Fibroblast of lung (primary cell): ENCODE data around the gene ABCB11. TPM values are rescaled to one million over a fixed set of nuclear protein-coding genes. Genes with fewer than 3 reads are reported as not detected.

Experiments
- DNase-seq, 2 donors: peaks; one replicate each; pipeline versions ENCODE4 v3.0.0 to v3.0.0-alpha.2; 2010; ENCODE audit warnings: low read depth in 2 of 2
- H2AFZ ChIP-seq: 2 replicates; pipeline ENCODE4 v1.5.1; 2012; ENCODE audit warnings: low read length, control low read depth, inconsistent platforms
- H3K27ac ChIP-seq: 2 replicates; pipeline ENCODE4 v1.5.1; 2011; ENCODE audit warnings: low read length, control low read depth; ENCODE audit not compliant: insufficient read depth
- H3K27me3 ChIP-seq: 2 replicates; pipeline ENCODE4 v1.5.1; 2011; ENCODE audit warnings: mild to moderate bottlenecking, low read length; ENCODE audit not compliant: control insufficient read depth, insufficient read depth
- H3K36me3 ChIP-seq: 2 replicates; pipeline ENCODE4 v1.5.1; 2011; ENCODE audit warnings: low read length; ENCODE audit not compliant: control insufficient read depth, insufficient read depth
- H3K4me1 ChIP-seq: 2 replicates; pipeline ENCODE4 v1.5.1; 2011; ENCODE audit warnings: low read length; ENCODE audit not compliant: control insufficient read depth, insufficient read depth; ENCODE audit errors: extremely low read depth
- H3K4me2 ChIP-seq: 2 replicates; pipeline ENCODE4 v1.5.1; 2011; ENCODE audit warnings: low read length, control low read depth; ENCODE audit not compliant: insufficient read depth; ENCODE audit errors: extremely low read depth
- H3K4me3 ChIP-seq, 4 experiments: fragments of 200-600 bp in 1 of 4; sonication (generic) in 1 of 4; replicated peaks in 1 of 4; 2 replicates each; pipeline ENCODE4 v1.5.1; 2011 to 2016; ENCODE audit warnings: low read length in 4 of 4, low read depth in 3 of 4, mild to moderate bottlenecking in 3 of 4, control low read depth in 2 of 4, inconsistent platforms in 1 of 4, mixed read lengths in 1 of 4; ENCODE audit not compliant: insufficient read depth in 1 of 4; ENCODE audit errors: control extremely low read depth in 1 of 4
- H3K79me2 ChIP-seq: 2 replicates; pipeline ENCODE4 v1.5.1; 2012; ENCODE audit warnings: mild to moderate bottlenecking, low read length, inconsistent platforms; ENCODE audit not compliant: control insufficient read depth, insufficient read depth
- H3K9ac ChIP-seq: 2 replicates; pipeline ENCODE4 v1.5.1; 2011; ENCODE audit warnings: mild to moderate bottlenecking, low read length, control low read depth; ENCODE audit not compliant: insufficient read depth
- H3K9me3 ChIP-seq: 2 replicates; pipeline ENCODE4 v1.5.1; 2012; ENCODE audit warnings: low read depth, low read length; ENCODE audit not compliant: control insufficient read depth, insufficient read depth
- H4K20me1 ChIP-seq: 2 replicates; pipeline ENCODE4 v1.5.1; 2011; ENCODE audit warnings: low read length; ENCODE audit not compliant: control insufficient read depth, insufficient read depth; ENCODE audit errors: extremely low read depth
- CTCF ChIP-seq, 2 donors: IDR thresholded peaks in 1 of 2; conservative IDR thresholded peaks in 1 of 2; 1 replicate in 1 of 2; 2 replicates in 1 of 2; pipeline ENCODE4 v1.5.1; 2011 to 2012; ENCODE audit warnings: low read length in 2 of 2, control low read depth in 1 of 2, inconsistent platforms in 1 of 2, low read depth in 1 of 2, mild to moderate bottlenecking in 1 of 2
- EZH2 ChIP-seq: IDR thresholded peaks from 2 replicates; pipeline ENCODE4 v1.5.1; 2012; ENCODE audit warnings: low read length, control low read depth, mild to moderate bottlenecking; ENCODE audit errors: missing control alignments
- polyA plus RNA-seq, 2 donors: library from polyadenylated mRNA; depleted of rRNA in 1 of 2; stranded (reverse) in 1 of 2; unstranded in 1 of 2; fragments of >200 nt; gene quantifications; 2 replicates each; pipeline ENCODE4 v1.2.1, GENCODE V29; 2011 to 2012; ENCODE audit warnings: missing spikeins in 1 of 2
- total RNA-seq: library from RNA; depleted of rRNA; stranded (reverse); fragments of >200 nt; gene quantifications from 2 replicates; pipeline ENCODE4 v1.2.1, GENCODE V29; 2014

The ABCB11 gene
- total and polyA plus RNA-seq, 2 donors (not counting 1 experiment from before 2014, with no cell fraction given), result not detected

DNA sequence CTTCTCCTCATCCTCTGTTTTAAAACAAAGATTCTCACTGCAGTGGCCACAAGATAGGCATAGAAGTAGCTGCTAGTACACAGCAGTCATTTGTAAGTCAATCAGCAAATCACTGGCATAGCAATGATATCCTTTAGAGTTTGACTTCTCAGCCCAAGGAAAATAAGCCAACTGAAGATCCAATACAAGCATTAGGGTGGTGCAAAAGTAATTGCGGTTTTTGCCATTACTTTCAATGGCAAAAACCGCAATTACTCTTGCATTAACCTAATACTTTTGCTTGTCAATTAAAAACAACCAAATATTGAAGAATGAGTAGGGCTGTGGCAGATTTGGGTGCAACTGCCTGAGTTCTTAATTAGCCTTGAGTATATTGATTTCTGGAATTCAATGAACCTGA lies 127.2 kb downstream of the ABCB11 start:
- DNase-seq, result no peak
- Histone ChIP-seq H3K4me1 (no peaks in the 10 kb centered on the region), H3K27ac (no peak overlapping the region), H3K4me2 (no peak overlapping the region), H3K36me3 (no peaks in the 10 kb centered on the region), H3K79me2 (no peaks in the 10 kb centered on the region), H3K9ac (no peak overlapping the region), H3K4me3 (no peak overlapping the region), H2AFZ (no peak overlapping the region), H4K20me1 (no peaks in the 10 kb centered on the region), H3K9me3 (no peaks in the 10 kb centered on the region), H3K27me3 (peaks cover 5% of the 10 kb centered on the region)
- TF ChIP-seq CTCF (conservative IDR thresholded peaks at IDR 0.05 in 1 of 2, IDR thresholded peaks at IDR 0.05 in 1 of 2; ENCODE audit: low read depth in 1 of 2, low read length in 2 of 2) (no peak), EZH2 (no peak)

DNA sequence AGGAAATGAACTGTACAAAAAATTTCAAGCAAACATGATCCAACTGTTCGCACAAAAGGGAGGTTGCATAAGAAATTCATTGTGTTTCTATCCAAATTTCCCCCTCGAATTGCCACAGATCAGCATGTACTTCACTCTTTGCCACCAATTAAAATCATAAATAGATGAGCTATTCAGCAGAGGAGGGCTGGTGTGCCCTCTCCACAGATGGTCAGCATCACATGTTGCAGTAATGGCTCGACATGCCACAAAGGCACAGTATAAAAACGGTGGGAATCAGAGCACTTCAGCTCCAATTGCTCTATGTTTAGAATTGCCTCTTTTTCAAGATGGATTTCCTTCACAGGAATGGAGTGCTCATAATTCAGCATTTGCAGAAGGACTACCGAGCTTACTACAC lies 130.1 kb downstream of the ABCB11 start, which contains the start of gene G6PC2:
Gene G6PC2, plus strand, starts transcription at position 289 of the 400 bp plus-strand sequence. Its CDS starts 41 bp downstream, at position 330.
- TF ChIP-seq EZH2 (no peak), CTCF (conservative IDR thresholded peaks at IDR 0.05 in 1 of 2, IDR thresholded peaks at IDR 0.05 in 1 of 2; ENCODE audit: low read depth in 1 of 2, low read length in 2 of 2) (no peak)
- no peaks in the 10 kb centered on the region for H3K27me3 ChIP-seq

GRCh38 chr2:168897449-168897848 lies 133.7 kb downstream of the ABCB11 start:
- no peaks in the 10 kb centered on the region for H4K20me1 ChIP-seq
- H3K4me3 ChIP-seq, result no peak overlapping the region
- no peak overlapping the region for H2AFZ ChIP-seq

More for the DNA sequence above, 130.1 kb downstream of the ABCB11 start, which contains the start of gene G6PC2:
- Histone ChIP-seq H3K4me2 (no peak within 1 kb of the TSS), H3K9ac (no peak within 1 kb of the TSS), H4K20me1 (no peaks in the 10 kb centered on the region), H3K4me3 (no peak within 1 kb of the TSS), H3K27ac (no peak within 1 kb of the TSS), H3K9me3 (no peaks in the 10 kb centered on the region), H2AFZ (no peak within 1 kb of the TSS), H3K4me1 (no peaks in the 10 kb centered on the region), H3K79me2 (no peaks in the 10 kb centered on the region), H3K36me3 (no peaks in the 10 kb centered on the region)
- no peak for DNase-seq

More at GRCh38 chr2:168897449-168897848, 133.7 kb downstream of the ABCB11 start:
- Histone ChIP-seq H3K4me1 (no peaks in the 10 kb centered on the region), H3K27me3 (no peaks in the 10 kb centered on the region), H3K4me2 (no peak overlapping the region), H3K9me3 (no peaks in the 10 kb centered on the region), H3K36me3 (no peaks in the 10 kb centered on the region), H3K27ac (no peak overlapping the region), H3K9ac (no peak overlapping the region), H3K79me2 (no peaks in the 10 kb centered on the region)
- no peak for DNase-seq
- TF ChIP-seq CTCF (conservative IDR thresholded peaks at IDR 0.05 in 1 of 2, IDR thresholded peaks at IDR 0.05 in 1 of 2; ENCODE audit: low read depth in 1 of 2, low read length in 2 of 2), result no peak
- no peak for TF ChIP-seq EZH2
